Erythroblast (primary cell): ENCODE measurements around the gene RPS6KC1.

ENCODE experiments used
- GATA1 ChIP-seq: IDR thresholded peaks from 2 replicates; pipeline ENCODE4 v1.6.1; 2011; ENCODE audit warnings: low read depth, mild to moderate bottlenecking, control low read depth, low read length, moderate library complexity
- POLR2A ChIP-seq: IDR thresholded peaks from 2 replicates; pipeline ENCODE4 v1.6.1; 2011; ENCODE audit warnings: mild to moderate bottlenecking, low read length

- no peak for TF ChIP-seq POLR2A
- no peak for TF ChIP-seq GATA1
Observed at GRCh38 chr1:213277036-213277435, 226.0 kb downstream of the RPS6KC1 start.
